ENCODE data around the gene STK17B. TPM values are rescaled to one million over a fixed set of nuclear protein-coding genes. Genes with fewer than 3 reads are reported as not detected.

Gene STK17B
- total RNA-seq, 3 donors from 2014 or later (not counting 1 experiment from before 2014, with no cell fraction given): 295 to 390 (median 380) TPM

DNA sequence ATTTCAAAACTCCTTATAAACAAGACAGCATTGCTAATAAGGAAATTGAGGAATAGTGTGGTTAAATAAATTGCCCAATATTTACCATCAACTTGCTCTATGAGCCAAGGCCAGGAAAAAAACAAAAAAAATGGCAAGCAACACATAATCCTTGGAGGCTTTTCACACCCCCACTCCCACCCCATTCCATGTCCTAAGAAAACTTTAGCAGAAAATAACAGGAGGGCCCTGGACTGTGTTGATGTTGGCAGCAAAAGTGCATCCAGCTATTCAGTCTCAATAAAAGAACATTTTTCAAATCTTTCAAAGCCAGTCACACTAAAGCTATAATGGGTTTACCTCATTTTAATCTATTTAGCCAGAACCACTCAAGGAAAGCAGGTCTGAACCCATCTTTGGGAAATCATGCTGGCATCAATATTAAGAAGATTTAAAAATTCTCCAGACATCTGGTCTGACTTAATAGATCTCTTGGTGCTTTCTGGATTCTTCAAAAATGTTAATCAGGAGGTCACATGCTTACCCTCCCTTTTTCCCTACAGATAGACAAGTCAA is 34.6 kb upstream of the STK17B start:
- no peak for DNase-seq

DNA sequence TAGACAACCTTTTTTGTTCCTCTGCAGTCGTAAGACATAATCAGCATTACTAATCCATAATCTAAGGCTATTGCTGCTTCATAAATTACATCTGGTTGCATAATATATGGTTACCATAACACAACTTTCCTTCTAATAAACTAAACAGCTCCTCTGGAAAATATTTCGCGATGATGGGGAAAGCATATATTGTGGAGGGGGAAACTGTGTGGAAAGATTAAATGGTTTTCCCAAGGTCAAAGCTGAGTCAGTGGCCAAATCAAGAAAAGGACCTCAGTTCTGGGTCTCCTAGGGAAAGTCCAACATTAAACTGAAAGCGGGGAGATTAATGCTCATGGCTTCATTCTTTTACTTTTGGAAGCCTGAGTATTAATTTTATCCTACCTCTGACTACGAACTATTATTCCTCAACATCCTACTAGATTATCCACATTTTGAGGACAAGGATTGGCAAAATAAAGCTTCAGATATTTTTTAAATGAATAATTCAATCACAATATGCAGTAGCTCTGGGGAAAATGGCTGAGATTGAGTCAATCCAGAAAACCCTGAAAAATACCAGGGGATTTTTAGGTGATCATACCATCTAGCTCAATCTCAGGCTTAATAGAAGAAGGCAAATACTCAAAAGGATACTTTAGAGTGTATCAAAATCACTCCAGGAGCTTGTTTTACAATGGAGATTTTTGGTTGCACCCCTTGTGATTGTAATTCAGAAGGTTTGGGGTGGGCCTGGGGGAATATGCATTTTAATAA is 33.8 kb upstream of the STK17B start:
- intact Hi-C loops (cut with micrococcal nuclease): no loop called here

More for the DNA sequence above, 34.6 kb upstream of the STK17B start:
- intact Hi-C loops (cut with micrococcal nuclease): no loop called here
- peaks cover 14 to 18% of the 10 kb centered on the region in 2 donors for H3K4me1 Mint-ChIP-seq
- no peak for ATAC-seq
- H3K9me3 Mint-ChIP-seq: no peaks in the 10 kb centered on the region
- TF ChIP-seq, protein P1, sequence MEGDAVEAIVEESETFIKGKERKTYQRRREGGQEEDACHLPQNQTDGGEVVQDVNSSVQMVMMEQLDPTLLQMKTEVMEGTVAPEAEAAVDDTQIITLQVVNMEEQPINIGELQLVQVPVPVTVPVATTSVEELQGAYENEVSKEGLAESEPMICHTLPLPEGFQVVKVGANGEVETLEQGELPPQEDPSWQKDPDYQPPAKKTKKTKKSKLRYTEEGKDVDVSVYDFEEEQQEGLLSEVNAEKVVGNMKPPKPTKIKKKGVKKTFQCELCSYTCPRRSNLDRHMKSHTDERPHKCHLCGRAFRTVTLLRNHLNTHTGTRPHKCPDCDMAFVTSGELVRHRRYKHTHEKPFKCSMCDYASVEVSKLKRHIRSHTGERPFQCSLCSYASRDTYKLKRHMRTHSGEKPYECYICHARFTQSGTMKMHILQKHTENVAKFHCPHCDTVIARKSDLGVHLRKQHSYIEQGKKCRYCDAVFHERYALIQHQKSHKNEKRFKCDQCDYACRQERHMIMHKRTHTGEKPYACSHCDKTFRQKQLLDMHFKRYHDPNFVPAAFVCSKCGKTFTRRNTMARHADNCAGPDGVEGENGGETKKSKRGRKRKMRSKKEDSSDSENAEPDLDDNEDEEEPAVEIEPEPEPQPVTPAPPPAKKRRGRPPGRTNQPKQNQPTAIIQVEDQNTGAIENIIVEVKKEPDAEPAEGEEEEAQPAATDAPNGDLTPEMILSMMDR (IDR thresholded peaks at IDR 0.05): no peak
- Histone ChIP-seq H3K9me3 (ENCODE audit: control insufficient read depth, insufficient read depth, low read length) (no peaks in the 10 kb centered on the region), H3K36me3 (ENCODE audit: control insufficient read depth, insufficient read depth, low read length) (no peaks in the 10 kb centered on the region), H3K4me3 (ENCODE audit: low read length) (no peak overlapping the region), H3K4me1 (ENCODE audit: control insufficient read depth, insufficient read depth, low read length) (peaks cover 11% of the 10 kb centered on the region), H3K27ac (ENCODE audit: low read length) (no peak overlapping the region), H3K27me3 (ENCODE audit: control insufficient read depth, insufficient read depth, low read length) (no peaks in the 10 kb centered on the region)
- no peak overlapping the region for H3K4me3 Mint-ChIP-seq
- no peaks in the 10 kb centered on the region for H3K36me3 Mint-ChIP-seq
- no peak overlapping the region for H3K27ac Mint-ChIP-seq
- no peaks in the 10 kb centered on the region for H3K27me3 Mint-ChIP-seq (ENCODE audit: low read depth in 2 of 2)

DNA sequence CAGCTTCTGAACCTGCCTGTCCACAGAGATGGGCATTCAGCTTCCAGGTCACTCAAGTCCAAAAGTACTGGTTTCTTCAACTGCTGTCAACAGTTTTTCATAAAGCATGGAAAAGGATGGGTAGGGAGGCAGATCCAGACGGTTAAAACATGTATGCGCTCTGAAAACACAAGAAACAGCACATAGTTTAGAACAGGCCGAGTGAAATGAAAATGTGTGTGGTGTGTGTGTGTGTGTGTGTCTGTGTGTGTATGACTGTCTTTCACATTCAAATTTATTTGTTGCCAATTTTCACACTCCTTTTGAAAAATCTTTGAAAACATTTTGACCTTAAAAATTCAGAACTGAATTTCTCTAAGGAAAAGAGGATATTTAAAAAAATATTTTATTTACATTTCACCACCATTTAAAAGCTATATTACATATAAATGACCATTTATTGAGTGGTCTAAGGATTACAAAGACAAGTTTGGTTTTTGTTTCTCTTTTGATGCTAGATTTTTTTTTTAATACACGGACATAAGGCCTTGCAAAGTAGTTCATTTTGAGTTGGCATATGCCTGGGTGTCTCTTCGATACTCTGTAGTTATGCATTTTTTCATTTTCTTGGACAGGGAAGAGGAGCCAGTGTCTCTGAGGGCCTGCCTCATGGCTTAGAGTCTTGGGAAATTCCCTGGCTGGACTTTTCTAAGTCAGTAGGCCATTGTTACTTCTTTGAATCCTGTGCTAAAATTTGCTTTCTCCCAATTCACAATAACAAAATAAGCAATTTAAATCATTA is 30.0 kb upstream of the STK17B start:
- Histone ChIP-seq H3K27me3 (ENCODE audit: control insufficient read depth, insufficient read depth, low read length) (no peaks in the 10 kb centered on the region), H3K9me3 (ENCODE audit: control insufficient read depth, insufficient read depth, low read length) (no peaks in the 10 kb centered on the region), H3K36me3 (ENCODE audit: control insufficient read depth, insufficient read depth, low read length) (no peaks in the 10 kb centered on the region), H3K4me1 (ENCODE audit: control insufficient read depth, insufficient read depth, low read length) (peaks cover 5% of the 10 kb centered on the region), H3K27ac (ENCODE audit: low read length) (peak overlapping the region; percentile 9), H3K4me3 (ENCODE audit: low read length) (no peak overlapping the region)
- WGBS (ENCODE audit: insufficient coverage): 74% methylated on average over 5 of the region's 5 CpGs
- Mint-ChIP-seq H3K9me3 (no peaks in the 10 kb centered on the region), H3K4me1 (peaks cover 0 to 5% of the 10 kb centered on the region in 2 donors), H3K27me3 (ENCODE audit: low read depth in 2 of 2) (no peaks in the 10 kb centered on the region), H3K4me3 (no peak overlapping the region), H3K36me3 (no peaks in the 10 kb centered on the region), H3K27ac (no peak overlapping the region)
- ATAC-seq (no peak), DNase-seq (peak in 1 of 2 donors; percentile 51)
- TF ChIP-seq, protein P1 (IDR thresholded peaks at IDR 0.05): no peak
- intact Hi-C loops (cut with micrococcal nuclease): no loop called here

More for the DNA sequence above, 33.8 kb upstream of the STK17B start:
- H3K4me1 Mint-ChIP-seq: peaks cover 10 to 14% of the 10 kb centered on the region in 2 donors
- H3K27me3 Mint-ChIP-seq (ENCODE audit: low read depth in 2 of 2): no peaks in the 10 kb centered on the region
- no peaks in the 10 kb centered on the region for H3K36me3 Mint-ChIP-seq
- Histone ChIP-seq H3K9me3 (ENCODE audit: control insufficient read depth, insufficient read depth, low read length) (no peaks in the 10 kb centered on the region), H3K27me3 (ENCODE audit: control insufficient read depth, insufficient read depth, low read length) (no peaks in the 10 kb centered on the region), H3K4me3 (ENCODE audit: low read length) (no peak overlapping the region), H3K4me1 (ENCODE audit: control insufficient read depth, insufficient read depth, low read length) (peaks cover 5% of the 10 kb centered on the region), H3K27ac (ENCODE audit: low read length) (no peak overlapping the region), H3K36me3 (ENCODE audit: control insufficient read depth, insufficient read depth, low read length) (no peaks in the 10 kb centered on the region)
- DNase-seq: no peak
- H3K27ac Mint-ChIP-seq: no peak overlapping the region
- no peaks in the 10 kb centered on the region for H3K9me3 Mint-ChIP-seq
- 88% methylated on average over 4 of the region's 5 CpGs for WGBS (ENCODE audit: insufficient coverage)
- TF ChIP-seq, protein P1 (IDR thresholded peaks at IDR 0.05): no peak
- no peak for ATAC-seq
- H3K4me3 Mint-ChIP-seq: no peak overlapping the region
